SHP77 (cell line): Measurements from ENCODE around the gene ALPG.
A peak's percentile ranks its signal among the peaks of the same experiment; 100 is the strongest.
"Not testable (repeated sequence)": the region's sequence is repeated elsewhere in the genome, so short reads cannot be mapped to it uniquely, and the experiment has no call there.

Experiments used
- DNase-seq, 2 experiments: peaks; one replicate each; lab custom pipeline; 2025; lab: John Stamatoyannopoulos, UW

The ALPG gene

GRCh38 chr2:232419245-232420072 lies 12.8 kb downstream of the ALPG start:
- DNase-seq: no peak

DNA sequence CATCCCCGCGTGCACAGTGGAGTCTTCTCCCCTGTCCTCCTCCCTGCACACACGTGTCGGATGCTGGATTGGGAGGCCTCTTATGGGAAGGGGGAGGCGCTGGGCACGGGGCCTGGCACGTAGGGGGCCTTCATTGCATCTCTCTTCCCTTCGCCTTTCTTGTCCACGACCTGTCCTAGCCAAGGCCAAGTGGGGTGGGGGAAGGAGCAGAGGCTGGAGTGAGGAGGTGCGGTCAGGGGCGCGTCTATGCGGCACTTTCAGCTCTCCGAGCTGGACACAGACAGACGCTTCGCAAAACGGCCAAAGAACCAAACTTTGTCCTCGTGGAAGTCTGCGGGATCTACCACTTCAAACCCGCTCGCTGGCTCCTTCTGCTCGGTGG lies 13.4 kb downstream of the ALPG start:
- no peak for DNase-seq

DNA sequence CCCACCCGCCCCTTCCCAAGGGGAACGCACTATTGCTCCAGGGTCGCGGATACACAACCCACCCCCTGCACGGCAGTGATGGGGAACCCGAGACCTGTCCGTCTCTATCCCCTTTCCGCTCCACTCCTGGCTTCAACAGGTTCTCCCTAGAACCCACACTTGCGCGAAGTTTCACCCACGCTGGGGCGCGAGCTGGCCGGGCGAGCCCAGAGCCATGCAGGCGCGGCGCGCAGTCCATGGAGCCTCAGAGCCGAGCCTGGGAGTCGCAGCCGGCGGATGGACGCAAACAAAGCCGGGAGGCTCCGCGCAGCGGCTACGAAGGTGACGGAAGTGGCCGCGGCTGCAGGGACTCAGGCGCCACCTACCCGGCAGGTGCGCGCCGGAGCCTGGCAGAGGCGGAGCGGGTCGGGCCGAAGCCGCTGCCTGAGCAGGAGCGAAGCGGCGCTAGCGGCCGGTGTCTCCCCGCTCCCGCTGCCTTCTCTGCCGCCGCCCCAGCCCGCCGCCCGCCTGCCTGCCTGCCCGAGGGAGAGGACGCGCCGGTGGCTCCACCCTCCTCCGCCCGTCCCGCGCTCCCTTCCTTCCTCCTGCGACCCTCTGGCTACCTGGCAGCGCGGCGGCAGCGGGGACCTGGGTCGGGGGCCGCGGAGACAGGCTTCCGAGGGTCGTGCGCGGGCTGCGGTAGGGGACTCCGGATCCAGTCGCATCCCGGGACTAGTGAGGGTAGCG lies 14.0 kb downstream of the ALPG start:
- DNase-seq: peak in 1 of 2 experiments; percentile 35

- DNase-seq: no peak
These were observed 14.6 kb downstream of the ALPG start for GRCh38 chr2:232421189-232421785.

GRCh38 chr2:232422051-232422450 lies 15.4 kb downstream of the ALPG start:
- DNase-seq: no peak

GRCh38 chr2:232422996-232423395 lies 16.4 kb downstream of the ALPG start:
- DNase-seq: not testable (repeated sequence)

GRCh38 chr2:232423407-232423806 lies 16.8 kb downstream of the ALPG start:
- not testable (repeated sequence) for DNase-seq

GRCh38 chr2:232431705-232432590 lies 25.3 kb downstream of the ALPG start:
- DNase-seq: no peak

GRCh38 chr2:232432598-232433184 lies 26.0 kb downstream of the ALPG start:
- peak in 1 of 2 experiments; percentile 19 for DNase-seq

- not testable (repeated sequence) for DNase-seq
These were observed 27.0 kb downstream of the ALPG start for GRCh38 chr2:232433622-232434021.

DNA sequence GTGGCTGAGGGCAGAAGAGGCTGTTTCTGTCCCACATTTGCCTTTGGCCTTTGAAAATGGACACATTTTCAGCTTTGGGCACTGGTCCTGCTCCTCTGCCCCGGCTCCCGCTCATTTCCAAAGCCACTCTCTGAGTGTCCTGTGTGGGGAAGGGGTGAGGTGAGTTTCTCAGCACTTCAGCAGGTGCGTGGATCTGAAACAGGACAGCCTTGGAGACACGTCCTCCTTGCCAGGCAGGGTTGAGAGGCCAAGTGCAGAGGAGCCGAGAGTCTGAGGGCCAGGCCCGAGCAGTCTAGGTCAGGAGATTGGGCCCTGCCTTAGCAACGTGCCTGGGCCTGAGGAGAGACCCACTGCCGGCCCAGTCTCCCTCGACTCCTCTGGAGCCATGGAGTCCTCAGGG lies 27.4 kb downstream of the ALPG start:
- DNase-seq: no peak

DNA sequence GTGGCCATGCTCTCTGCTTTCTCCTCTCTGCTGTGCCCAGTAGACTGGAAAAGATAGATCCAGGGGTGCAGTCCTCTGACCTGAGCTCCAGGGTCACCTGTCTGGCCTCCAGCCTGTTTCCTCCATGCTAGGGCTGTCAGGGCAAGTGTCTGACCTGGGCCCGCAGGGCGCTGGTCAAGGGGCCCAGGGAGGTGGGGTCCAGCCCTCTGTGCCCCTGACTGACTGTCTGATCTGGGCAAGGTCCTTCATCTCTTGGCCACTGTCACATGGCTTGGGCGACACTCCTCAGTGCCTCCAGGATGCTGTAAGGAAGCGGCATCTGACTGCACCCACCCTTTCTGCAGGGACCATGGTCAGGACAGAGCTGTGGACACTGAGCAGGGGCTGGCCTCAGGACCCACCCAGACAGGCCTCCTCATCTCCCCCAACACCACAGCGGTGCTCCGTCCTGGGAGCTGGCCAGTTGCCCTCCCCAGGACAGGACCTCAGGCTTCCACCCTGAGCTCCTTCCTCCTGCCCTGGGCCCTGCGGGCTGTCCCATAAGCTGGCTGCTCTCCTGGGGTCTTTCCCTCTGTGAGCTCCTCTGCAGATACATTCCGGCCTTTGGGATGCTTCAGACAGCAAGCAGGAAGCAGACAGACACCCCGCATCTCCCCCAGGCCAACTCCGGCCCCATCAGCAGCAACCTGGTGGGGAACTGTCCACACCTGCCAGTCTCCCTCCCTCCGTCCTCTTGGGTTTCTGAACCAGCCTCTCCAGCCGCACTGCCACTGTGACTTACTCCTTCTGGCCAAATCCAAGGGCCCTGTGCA lies 28.1 kb downstream of the ALPG start:
- no peak for DNase-seq

- no peak for DNase-seq
These were observed 28.7 kb downstream of the ALPG start for GRCh38 chr2:232435375-232435648.

DNA sequence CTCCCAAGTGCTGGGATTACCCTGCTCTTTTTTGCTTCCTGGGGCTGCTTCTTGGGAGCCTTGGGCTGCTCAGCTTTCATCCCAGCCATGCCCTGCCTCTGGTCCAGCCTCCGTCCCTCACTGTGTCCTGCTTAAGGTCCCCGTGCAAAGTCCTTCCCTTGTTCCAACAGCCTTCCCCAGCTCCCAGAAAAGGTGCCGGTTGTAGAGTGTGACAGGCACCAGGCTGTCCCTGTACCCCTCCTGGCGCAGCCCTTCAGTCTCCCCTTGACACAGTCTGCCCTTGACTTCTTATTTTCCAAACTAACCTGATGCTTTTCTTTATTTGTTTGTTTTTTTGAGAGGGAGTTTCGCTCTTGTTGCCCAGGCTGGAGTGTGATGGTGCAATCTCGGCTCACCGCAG lies 29.2 kb downstream of the ALPG start:
- DNase-seq: no peak

DNA sequence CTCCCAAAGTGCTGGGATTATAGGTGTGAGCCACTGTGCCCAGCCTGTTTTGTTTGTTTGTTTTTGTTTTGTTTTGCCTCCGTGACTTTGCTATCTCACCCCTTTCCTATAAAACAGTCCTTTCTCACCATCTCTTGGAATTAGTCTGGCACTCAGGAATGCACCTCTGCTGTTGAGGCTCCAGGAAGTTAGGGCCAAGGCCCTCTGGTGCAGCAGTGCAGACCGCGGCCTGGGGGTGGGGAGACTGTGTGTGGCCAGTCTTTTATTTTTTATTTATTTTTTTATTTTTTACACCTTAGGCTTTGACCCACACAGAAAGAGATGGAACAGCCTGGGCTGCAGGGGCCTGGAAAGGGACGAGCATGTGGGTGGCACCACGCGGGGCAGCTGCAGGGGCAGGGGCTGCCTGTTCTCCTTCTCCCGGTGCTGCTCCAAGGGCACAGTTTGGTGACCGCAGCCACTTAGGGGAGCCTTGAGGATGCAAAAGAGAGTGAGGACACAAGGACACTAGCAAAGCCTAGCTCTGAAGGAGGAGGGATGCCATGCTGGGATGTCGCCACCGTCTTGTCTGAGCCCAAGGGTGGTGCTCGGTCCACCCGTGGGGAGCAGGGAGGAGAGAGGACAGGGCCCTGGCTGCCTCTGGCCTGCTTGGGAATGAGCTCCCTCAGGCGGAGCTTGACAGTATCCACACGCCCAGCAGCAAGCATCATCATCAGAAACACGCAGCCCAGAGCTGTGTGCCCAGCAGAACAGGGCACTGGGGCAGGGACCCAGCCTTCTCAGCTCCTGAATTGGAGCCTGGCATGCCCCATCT lies 29.9 kb downstream of the ALPG start:
- no peak for DNase-seq

DNA sequence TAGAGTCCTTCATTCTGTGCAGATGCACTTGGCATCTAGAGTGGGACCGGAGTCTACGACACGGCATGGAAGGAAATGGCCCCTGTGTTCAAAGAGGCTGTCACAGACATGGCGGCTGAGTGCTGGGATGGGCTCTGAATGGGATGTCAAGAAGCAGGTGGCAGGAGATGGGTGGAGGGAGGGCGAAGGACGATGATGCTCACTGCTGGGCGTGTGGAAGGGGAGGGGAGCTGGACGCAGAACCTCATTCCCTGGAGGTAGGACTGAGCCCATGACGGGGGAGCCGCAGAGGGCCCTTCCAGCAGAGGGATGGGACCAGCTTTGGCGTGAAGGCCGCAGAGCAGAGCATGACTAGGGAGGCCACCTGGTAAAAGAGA lies 30.5 kb downstream of the ALPG start:
- DNase-seq: no peak

DNA sequence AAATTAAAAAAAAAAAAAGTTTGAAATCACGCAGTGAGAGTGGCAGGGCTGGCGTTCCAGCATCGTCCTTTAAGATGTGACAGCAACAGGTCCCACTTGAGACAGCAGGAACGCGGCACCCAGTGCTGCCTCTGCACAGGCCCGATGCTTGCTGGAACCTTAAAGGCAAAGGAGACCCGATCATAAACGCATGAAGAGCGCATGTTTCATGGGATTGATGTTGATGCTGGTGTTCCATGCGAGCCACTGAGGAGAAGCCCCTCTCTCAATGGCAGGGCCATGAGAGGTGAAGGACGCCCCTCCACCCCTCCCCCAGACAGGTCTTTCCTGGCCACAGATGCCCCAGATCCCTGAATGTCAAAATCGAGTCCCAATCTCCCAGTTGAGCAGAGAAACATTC lies 31.4 kb downstream of the ALPG start:
- DNase-seq: no peak

- peak in 1 of 2 experiments; percentile 12 for DNase-seq
These were observed 32.5 kb downstream of the ALPG start for GRCh38 chr2:232438951-232439757.

GRCh38 chr2:232439758-232440135 lies 33.1 kb downstream of the ALPG start:
- no peak for DNase-seq
